HL-60 (cell line): Measurements from ENCODE around the gene CLEC4D.

Experiments
- DNase-seq, 2 experiments: peaks; one replicate each; pipeline ENCODE4 v3.0.0-alpha.2; 2010 to 2020; ENCODE audit warnings: low read depth in 1 of 2, low spot score in 1 of 2
- H3K27ac ChIP-seq: fragments of 250-450 bp; sonication (Bioruptor Pico); replicated peaks from 2 replicates; pipeline ENCODE4 v1.5.1; 2020; ENCODE audit warnings: mild to moderate bottlenecking, moderate library complexity
- H3K27me3 ChIP-seq: fragments of 250-450 bp; sonication (Bioruptor Pico); 2 replicates; pipeline ENCODE4 v1.5.1; 2021; ENCODE audit warnings: mild to moderate bottlenecking, moderate library complexity; ENCODE audit not compliant: insufficient read depth, poor library complexity, severe bottlenecking
- H3K4me3 ChIP-seq: replicated peaks from 2 replicates; pipeline ENCODE4 v1.5.1; 2011; ENCODE audit warnings: mild to moderate bottlenecking, control low read depth, low read length; ENCODE audit not compliant: insufficient read depth
- CTCF ChIP-seq: IDR thresholded peaks from one replicate; pipeline ENCODE4 v1.5.1; 2011; ENCODE audit warnings: low read length, control low read depth, inconsistent platforms; ENCODE audit not compliant: insufficient read depth
- GABPA ChIP-seq: IDR thresholded peaks from 2 replicates; pipeline ENCODE4 v1.6.1; 2012; ENCODE audit warnings: low read depth
- POLR2AphosphoS5 ChIP-seq: IDR thresholded peaks from 2 replicates; pipeline ENCODE4 v1.6.1; 2012; ENCODE audit warnings: low read depth
- REST ChIP-seq: IDR thresholded peaks from 2 replicates; pipeline ENCODE4 v1.6.1; 2012; ENCODE audit warnings: low read depth; ENCODE audit not compliant: insufficient replicate concordance
- SPI1 ChIP-seq: IDR thresholded peaks from 2 replicates; pipeline ENCODE4 v1.6.1; 2012; ENCODE audit warnings: low read depth, mild to moderate bottlenecking, borderline replicate concordance

Gene CLEC4D

GRCh38 chr12:8501720-8502119 is 11.6 kb upstream of the CLEC4D start:
- Histone ChIP-seq H3K27me3 (peaks cover 11% of the 10 kb centered on the region), H3K27ac (peak overlapping the region; percentile 40), H3K4me3 (no peak overlapping the region)
- DNase-seq = peak; percentile 45 to 54
- no peak for TF ChIP-seq CTCF
- peak; percentile 81 for TF ChIP-seq SPI1

- TF ChIP-seq POLR2AphosphoS5 (no peak), REST (no peak)
- no peak overlapping the region for H3K4me3 ChIP-seq
These were observed 9.0 kb upstream of the CLEC4D start for GRCh38 chr12:8504351-8504750.

DNA sequence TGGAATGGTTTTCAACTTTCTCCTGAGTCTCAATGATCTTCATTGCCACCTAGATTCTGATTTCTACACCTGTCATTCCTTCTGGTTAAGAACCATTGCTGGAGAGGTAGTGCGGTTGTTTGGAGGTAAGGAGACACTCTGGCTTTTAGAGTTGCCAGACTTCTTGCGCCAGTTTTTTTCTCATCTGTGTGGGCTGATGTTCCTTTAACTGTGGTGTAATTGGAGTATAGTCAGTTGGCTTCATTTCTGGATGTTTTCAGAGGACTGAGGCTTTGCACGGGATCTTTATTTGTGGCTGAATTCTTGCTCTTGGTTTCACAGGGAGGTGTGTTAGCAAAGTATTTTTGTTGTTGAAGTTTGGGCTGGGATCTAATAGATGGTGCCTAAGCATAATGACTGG is 5.7 kb upstream of the CLEC4D start:
- H3K27me3 ChIP-seq = no peaks in the 10 kb centered on the region
- TF ChIP-seq GABPA (no peak), POLR2AphosphoS5 (no peak), REST (no peak), SPI1 (no peak), CTCF (no peak)
- H3K27ac ChIP-seq = no peak overlapping the region
- no peak for DNase-seq
- H3K4me3 ChIP-seq = no peak overlapping the region

More at GRCh38 chr12:8504351-8504750, 9.0 kb upstream of the CLEC4D start:
- Histone ChIP-seq H3K27me3 (peaks cover under 1% of the 10 kb centered on the region), H3K27ac (no peak overlapping the region)
- DNase-seq = no peak

- Histone ChIP-seq H3K4me3 (no peak overlapping the region), H3K27me3 (no peaks in the 10 kb centered on the region), H3K27ac (no peak overlapping the region)
- no peak for TF ChIP-seq SPI1
- TF ChIP-seq GABPA = no peak
- TF ChIP-seq REST = no peak
- no peak for TF ChIP-seq POLR2AphosphoS5
- TF ChIP-seq CTCF = no peak
- DNase-seq = no peak
These were observed 5.1 kb upstream of the CLEC4D start for GRCh38 chr12:8508223-8508622.
